ENCODE measurements around the gene PTPRU.

GRCh38 chr1:29361686-29362085, 125.4 kb downstream of the PTPRU start:
- no peak for TF ChIP-seq CTCF (IDR thresholded peaks at IDR 0.05)
- no peak for TF ChIP-seq POLR2A (IDR thresholded peaks at IDR 0.05)
- TF ChIP-seq POLR2AphosphoS5 (IDR thresholded peaks at IDR 0.05), result no peak

All from transverse colon (tissue), 4 donors.